Stimulated activated CD4-positive, alpha-beta T cell treated with anti-CD3 and anti-CD28 coated beads, Interleukin-1b, Interleukin-23, amount 100 ng/mL, for 48 hours (primary cell): ENCODE data around the gene DSCAML1.

Experiments
- DNase-seq: peaks from one replicate; pipeline ENCODE4 v3.0.0-alpha.2; 2020

DSCAML1 gene

GRCh38 chr11:117752071-117752470 lies 44.9 kb downstream of the DSCAML1 start:
- no peak for DNase-seq

- DNase-seq: no peak
Observed at GRCh38 chr11:117750916-117751662, 45.9 kb downstream of the DSCAML1 start.

GRCh38 chr11:117750357-117750756 lies 46.7 kb downstream of the DSCAML1 start:
- no peak for DNase-seq

DNA sequence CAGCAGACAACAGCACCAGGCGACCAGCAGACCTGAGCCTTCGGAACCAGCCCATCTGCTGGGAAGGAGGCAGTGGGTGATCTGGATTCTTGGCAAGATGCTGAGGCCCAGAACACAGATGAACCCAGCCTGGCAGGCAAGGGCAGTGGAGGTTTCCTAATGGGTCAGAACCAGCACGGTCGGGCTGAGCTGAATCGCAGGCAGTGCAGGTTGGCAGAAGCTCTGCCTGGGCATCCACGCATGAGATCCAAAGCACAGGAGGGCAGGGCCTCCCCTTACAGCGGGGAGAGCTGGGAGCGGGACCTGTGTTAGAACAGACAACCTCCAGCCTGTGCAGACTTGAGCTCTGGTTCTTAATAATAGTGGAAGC lies 47.5 kb downstream of the DSCAML1 start:
- DNase-seq: no peak

- DNase-seq: no peak
Observed at GRCh38 chr11:117748771-117749540, 48.1 kb downstream of the DSCAML1 start.

GRCh38 chr11:117747892-117748291 lies 49.1 kb downstream of the DSCAML1 start:
- no peak for DNase-seq

DNA sequence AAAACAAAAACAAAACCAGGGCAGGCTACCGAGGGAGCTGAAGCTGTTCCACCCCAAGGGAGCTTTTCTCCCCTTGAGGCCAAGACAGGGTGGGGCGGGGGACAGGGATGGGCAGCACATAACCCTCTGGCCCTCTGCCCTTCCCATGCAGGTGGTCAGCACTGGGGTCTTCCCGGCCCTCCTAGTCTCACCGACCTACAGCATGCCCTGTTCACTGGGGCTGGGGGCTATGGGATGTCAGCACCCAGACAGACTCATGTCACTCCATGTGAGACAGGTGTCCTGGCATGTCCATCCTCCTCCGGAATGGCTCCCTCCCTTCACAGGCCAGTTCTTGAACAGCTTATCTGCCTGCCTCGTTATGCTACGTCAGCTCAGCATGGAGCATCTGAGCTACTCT lies 51.7 kb downstream of the DSCAML1 start:
- no peak for DNase-seq

GRCh38 chr11:117744471-117745150 lies 52.4 kb downstream of the DSCAML1 start:
- DNase-seq: no peak

- DNase-seq: no peak
Observed at GRCh38 chr11:117743121-117743815, 53.7 kb downstream of the DSCAML1 start.

DNA sequence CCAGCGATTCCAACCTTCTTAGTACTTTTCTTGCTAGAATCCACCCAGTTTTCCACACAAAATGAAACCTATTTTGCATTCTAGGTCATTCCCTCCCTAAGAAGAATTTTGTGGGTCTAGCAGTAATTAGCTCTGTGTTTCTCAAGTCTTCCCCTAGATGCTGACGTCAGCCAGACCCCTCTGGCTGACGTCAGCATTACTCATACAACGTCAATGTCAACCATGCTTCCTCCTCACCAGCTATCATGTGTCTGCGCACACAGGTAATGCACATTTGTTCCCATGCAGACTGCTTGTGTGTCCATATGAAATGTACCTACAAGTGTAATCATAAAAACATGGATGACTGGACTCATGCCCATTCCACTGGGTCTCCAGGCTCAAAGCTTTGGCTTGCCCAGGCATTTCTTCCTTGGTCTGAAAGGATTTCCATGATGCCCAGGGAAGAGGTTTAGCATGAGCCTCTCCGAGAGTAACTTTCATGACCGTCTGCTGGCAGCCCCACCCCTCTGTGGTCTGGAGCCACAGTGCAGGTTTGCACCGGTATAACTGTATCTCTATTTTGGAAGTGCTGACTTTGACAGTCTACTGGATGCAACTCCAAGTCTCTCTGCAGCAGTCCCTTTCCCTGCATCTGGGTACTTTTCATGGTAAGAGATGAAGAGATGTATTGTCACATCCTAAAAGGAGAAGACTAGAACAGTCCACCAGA lies 58.6 kb downstream of the DSCAML1 start:
- no peak for DNase-seq

DNA sequence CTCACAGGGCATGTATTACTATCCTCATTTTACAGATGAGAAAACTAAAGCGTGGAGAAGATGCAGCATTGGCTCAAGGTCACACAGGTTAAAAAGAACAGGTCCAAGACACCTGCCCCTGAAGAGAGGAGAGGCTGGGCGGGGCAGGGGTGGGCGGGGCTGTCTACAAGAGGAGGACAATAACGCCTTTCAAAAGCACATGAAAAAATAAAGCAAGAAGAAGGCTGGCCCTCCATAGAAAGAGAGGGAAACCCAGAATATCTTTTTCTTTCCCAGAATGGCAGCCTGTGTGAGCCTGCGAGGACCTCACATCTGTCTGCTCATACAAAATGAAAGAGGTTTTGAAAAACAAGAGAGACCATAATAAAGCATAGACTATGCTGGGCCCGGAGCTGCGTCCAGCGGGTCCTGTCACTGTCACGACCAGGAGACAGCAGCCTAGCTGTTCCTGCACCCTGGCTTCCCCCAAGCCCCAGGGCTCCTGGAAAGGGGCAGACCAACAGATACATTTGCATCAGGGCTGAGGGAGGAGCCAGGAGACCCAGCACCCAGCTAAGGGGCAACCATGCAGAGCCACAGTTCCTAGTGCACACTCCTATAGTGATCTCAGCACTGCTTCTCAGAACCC lies 61.6 kb downstream of the DSCAML1 start:
- DNase-seq: no peak

DNA sequence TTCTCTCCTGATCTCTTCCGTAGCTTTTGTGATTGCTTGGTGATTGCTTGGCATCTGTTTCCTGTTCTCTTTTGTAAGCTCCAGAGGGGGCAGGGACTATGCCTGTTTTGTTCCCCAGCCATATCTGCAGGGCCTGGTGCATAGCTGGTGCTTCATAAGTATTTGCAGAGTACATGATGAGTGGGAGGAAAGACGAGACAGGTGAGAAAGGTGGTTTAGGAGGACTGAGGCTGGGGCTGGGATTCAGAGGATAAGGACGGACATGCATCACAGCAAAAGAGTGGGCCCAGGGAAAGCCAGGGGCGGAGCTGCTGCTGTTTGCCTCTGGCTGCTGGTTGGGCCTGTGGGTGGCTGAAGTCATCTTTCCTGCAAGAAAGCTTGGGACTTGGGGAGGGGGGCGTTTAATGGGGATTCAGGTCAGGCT lies 62.4 kb downstream of the DSCAML1 start:
- no peak for DNase-seq

DNA sequence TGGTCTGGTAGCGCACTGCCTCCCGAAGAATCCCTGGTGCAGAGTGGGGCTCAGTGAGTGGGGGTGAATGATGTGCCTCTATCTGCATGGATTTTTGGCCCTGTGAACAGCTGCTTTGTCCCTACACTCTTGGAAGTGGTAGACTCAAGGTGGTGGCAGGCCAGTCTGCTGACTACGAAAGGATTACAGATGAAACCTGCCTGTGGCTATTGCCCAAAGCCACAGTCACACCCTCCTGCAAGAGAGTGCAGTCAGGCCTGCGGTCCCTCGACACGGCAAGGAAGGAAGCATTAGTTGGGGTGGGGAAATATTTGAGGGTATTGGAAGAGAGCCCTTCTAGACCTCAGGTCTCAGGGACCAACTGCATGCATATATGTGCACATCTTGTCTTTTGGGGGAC lies 63.7 kb downstream of the DSCAML1 start:
- no peak for DNase-seq

DNA sequence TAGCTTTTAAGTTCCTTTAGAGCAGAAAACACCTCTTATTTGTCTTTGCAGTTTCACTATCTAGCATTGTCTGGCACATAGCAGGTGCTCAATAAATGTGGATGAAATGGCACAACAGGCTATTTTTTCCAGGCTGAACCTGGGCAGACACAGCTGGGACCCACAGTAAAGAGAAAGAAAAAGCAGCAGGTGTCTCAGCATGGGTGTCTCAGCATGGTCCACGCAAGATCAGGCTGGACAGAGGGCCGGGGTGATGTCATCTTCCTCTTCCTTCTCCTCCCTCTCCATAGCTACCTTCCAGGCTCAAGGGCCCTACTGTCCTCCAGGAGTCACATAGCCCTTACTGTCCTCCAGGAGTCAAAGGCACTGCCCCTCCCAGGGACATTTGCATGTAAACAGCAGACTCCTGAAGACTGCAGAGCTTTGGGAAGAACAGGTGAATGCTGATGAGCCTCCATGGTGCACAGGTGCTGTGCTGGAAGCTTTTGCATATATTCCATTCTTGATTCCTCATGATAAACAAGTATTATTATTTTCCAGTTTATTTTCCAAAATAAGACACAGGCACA lies 65.2 kb downstream of the DSCAML1 start:
- DNase-seq: no peak

GRCh38 chr11:117730208-117730800 lies 66.7 kb downstream of the DSCAML1 start:
- DNase-seq: no peak

GRCh38 chr11:117725048-117725734 lies 71.8 kb downstream of the DSCAML1 start:
- no peak for DNase-seq

GRCh38 chr11:117724621-117725020 lies 72.4 kb downstream of the DSCAML1 start:
- DNase-seq: no peak

GRCh38 chr11:117724104-117724503 lies 72.9 kb downstream of the DSCAML1 start:
- DNase-seq: no peak

DNA sequence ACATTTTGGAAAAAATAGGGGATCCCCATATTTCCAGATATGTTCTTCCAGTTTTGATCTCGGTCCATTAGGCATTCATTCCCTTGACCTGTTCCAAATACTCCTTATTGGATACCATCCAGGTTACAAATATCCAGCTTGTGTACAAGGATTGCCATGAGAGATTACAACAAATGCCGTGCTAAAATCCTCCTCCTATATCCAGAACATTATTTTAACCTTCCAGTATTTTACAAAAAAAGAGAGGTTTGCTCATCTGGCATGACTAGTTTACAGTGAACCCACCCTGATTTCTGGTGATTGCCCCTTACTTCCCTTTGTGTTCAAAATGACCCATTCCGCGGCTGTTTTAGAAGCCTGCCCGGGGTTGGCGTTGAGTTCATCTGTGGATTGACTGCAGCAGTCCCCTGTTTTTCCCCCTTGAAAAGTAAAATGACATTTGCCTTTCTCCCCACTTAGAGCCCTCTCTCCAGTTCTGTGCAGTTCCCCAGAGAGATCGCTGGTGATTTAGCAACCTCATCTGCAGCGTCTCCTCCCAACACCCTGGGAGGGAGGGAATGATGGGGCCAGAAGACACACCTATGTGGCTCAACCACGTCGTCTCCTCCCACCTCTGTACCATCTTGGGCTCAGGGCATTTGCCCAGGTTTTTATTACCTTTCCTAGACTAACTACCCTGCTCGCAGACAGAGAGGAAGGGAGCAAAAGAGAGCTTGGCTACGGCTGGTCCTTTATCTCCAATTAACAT lies 73.6 kb downstream of the DSCAML1 start:
- DNase-seq: no peak

- no peak for DNase-seq
Observed at GRCh38 chr11:117722082-117722481, 74.9 kb downstream of the DSCAML1 start.
